ENCODE measurements around the gene PTTG1IP.
"Not testable (repeated sequence)": the region's sequence is repeated elsewhere in the genome, so short reads cannot be mapped to it uniquely, and the experiment has no call there.

The PTTG1IP gene

GRCh38 chr21:44845418-44846223, 27.9 kb downstream of the PTTG1IP start:
- peak; percentile 80 for DNase-seq (ENCODE audit: low spot score)

- no peak for DNase-seq (ENCODE audit: low spot score)
These were observed 29.2 kb downstream of the PTTG1IP start for GRCh38 chr21:44844256-44844655.

DNA sequence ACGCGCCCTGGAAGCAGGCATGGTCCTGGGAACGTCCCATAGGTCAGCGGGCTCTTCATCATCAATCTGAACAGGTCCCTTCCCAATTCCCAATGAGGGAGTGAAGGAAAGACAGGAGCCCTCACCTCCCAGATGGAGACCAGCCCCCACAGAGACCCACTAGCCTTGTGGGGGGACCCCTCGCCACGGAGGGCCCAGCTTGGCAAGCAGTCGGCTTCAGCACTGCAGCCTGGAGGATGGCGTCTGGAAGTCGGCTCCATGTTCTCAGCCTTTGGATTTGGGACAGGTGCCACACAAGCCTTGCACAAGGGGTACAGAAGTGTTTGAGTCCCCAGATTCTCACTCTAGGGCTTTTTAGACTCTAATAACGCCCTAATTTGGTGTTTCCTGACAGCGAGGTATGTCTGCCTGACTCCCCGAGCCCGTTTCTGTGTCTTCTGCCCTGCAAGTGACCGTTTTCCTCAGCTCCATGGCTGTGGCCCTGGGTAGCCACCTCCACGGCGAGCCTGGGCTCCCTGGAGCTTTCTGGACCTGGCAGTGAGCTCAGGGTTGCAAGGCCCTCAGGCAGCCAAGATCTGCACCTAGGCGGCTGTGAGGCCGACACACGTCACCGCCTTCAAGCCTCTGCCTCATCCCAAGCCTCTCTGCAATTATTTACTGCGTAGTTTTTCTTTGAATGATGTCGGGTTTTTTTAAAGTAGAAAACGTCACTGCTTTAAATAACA, 30.6 kb downstream of the PTTG1IP start:
- no peak for DNase-seq (ENCODE audit: low spot score)

DNA sequence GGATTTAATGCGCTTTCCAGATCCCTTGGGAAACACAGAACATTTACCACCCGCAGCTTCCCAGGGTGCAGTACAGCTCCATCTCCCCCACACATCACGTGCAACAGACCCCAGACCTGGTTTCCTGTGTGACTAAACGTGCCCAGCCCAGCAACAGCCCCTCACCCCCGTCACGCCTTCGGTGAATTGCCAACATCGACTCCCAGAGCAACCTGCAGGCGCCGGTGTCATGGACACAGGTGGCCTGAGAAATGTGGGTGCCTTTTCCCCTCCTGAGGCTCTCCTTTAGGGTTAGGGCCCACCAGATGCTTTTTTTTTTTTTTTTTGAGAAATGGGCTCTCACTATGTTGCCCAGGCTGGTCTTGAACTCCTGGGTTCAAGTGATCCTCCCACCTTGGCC, 31.4 kb downstream of the PTTG1IP start:
- no peak for DNase-seq (ENCODE audit: low spot score)

DNA sequence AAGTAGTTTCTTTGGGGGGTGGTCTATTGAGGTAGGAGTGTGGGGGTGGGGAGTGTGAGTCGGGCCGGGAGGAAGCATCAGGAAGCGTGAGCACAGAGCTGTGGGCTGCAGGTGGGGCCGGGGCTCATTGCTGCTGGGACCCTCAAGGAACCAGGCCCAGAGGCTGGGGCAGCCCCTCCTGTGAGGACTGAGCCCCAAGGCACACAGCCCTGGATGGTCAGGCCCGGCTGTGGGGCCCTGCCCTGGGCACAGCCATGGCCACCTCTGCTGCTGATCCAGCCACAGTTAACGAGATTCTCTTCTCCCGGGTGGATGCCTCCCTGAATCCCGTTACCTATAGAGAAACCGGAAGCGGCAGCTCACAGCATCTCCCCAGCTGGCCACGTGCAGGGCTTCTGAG, 32.7 kb downstream of the PTTG1IP start:
- no peak for DNase-seq (ENCODE audit: low spot score)

DNA sequence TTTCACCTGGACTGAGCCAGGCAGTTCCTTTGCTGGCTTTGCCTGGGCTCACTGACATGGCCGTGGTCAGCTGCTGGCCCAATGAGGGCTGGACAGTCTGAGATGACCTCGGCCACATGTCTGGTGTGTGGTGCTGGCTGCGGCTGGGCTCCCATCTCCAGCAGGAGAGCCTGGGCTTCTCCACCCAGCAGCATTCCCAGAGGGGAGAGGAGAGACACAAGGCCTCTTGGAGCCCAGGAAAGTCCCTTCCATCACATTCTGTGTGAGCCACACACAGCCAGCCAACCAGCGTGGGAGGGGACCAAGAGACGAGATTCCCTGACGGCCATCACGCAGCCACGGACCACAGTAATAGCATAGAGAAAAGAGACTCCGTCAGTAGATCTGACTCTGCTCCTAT, 34.5 kb downstream of the PTTG1IP start:
- no peak for DNase-seq (ENCODE audit: low spot score)

- no peak for DNase-seq (ENCODE audit: low spot score)
These were observed 35.2 kb downstream of the PTTG1IP start for GRCh38 chr21:44838039-44838895.

DNA sequence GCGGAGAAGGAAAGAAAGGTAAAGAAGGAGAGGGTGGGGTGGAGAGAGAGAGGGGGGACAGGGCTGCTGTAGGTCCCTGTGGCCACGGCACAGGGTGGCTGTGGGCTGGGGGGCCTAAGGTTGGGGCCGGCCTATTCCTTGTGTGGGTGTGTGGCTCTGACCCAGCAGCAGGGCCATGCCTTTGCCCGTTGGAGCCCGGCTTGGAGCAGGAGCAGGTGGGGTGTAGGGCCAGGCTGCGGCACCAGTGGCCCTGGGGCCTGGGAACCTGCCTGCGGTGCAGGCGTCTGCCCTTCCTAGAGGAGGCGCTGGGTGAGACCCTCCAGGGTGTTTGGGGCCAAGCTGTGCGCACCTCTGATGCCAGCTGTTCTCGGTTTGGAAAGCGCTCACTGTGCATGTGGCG, 36.0 kb downstream of the PTTG1IP start:
- no peak for DNase-seq (ENCODE audit: low spot score)

GRCh38 chr21:44836666-44837471, 36.6 kb downstream of the PTTG1IP start:
- peak; percentile 71 for DNase-seq (ENCODE audit: low spot score)

DNA sequence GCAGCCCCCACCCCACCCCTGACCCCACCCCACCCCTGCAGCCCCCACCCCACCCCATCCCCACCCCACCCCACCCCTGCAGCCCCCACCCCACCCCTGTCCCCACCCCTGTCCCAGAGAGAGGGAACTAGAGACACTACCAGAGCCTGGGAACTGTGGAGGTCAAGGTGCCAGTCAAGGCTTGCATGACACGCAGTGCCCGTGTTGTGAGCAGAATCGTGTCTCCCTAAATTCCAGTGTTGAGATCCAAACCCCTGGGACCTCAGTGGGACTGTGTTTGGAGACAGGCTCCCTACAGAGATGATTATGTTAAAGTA, 37.2 kb downstream of the PTTG1IP start:
- no peak for DNase-seq (ENCODE audit: low spot score)

- DNase-seq (ENCODE audit: low spot score): no peak
These were observed 37.9 kb downstream of the PTTG1IP start for GRCh38 chr21:44835647-44835973.

DNA sequence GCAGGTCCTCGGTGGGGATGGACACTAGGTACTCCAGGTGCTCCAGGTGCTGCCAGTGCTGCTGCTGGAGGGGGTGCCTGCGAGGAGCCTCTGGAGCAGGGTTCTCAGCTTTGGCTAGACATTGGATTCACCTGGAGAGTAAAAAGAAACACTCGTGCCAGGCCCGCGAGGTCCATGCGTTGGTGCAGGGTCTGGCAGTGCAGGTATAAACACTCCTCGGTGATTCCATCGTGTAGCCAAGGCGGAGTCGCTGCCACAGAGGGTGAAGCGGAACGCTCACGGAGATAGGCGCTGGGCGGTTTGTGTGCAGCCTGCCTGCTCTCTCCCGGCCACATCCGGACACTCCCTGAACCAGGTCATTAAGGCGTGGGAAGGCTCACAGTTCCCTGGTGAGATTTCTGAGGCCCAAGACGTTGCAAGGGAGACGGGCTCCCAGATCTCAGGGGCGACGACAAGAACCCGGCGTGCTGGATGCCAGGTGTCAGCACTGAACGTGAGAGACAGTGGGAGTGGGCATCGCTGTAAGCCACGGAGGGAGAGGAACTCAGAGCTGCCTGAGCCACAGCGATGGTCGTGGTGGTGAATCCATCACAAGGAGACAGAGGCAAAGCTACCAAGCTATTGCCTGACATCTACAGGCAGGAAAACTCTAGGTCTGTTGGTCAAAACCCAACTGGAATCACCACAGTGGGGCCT, 38.4 kb downstream of the PTTG1IP start:
- no peak for DNase-seq (ENCODE audit: low spot score)

- DNase-seq (ENCODE audit: low spot score): no peak
These were observed 39.1 kb downstream of the PTTG1IP start for GRCh38 chr21:44834231-44834950.

DNA sequence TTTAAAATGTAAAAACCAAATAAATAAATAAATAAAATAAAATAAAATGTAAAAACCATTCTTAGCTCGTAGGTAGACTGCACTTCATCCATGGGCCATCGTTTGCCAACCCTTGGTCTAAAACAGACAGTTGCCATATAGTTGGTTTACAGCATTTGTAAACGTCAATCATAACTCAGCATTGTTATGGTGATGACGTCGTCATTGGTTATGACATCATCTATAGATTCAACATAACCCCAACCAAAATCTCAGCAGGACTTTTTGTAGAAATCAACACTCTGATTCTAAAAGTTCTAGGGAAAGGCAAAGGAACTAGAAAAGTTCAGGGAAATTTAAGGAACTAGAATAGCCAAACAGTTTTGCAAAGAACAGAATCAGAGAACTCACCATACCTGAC, 39.8 kb downstream of the PTTG1IP start:
- DNase-seq (ENCODE audit: low spot score): no peak

DNA sequence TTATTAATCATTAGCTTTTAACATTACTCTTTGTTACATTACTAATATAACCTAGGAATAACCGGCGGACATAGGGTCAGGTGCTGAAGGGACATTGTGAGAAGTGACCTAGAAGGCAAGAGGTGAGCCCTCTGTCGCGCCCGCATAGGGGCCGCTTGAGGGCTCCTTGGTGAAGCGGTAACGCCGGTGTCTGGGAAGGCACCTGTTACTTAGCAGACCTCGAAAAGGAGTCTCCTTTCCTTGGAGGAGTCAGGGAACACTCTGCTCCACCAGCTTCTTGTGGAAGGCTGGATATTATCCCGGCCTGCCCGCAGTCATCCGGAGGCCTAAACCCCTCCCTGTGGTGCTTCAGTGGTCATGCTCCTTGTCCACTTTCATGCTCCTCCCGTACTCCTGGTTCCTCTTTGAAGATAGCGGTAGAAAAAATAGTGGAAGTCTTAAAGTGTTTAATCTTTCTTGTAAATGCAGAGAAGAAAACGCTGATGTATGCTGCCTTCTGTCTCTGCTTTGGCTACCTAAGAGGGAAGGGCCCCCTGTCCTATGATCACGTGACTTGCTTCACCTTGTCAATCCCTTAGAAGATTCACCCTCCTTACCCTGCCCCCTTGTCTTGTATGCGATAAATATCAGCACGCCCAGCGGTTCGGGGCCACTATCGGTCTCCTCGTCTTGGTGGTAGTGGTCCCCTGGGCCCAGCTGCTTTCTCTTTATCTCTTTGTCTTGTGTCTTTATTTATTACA, 40.8 kb downstream of the PTTG1IP start:
- DNase-seq (ENCODE audit: low spot score): not testable (repeated sequence)

- no peak for DNase-seq (ENCODE audit: low spot score)
These were observed 42.1 kb downstream of the PTTG1IP start for GRCh38 chr21:44831227-44831860.

DNA sequence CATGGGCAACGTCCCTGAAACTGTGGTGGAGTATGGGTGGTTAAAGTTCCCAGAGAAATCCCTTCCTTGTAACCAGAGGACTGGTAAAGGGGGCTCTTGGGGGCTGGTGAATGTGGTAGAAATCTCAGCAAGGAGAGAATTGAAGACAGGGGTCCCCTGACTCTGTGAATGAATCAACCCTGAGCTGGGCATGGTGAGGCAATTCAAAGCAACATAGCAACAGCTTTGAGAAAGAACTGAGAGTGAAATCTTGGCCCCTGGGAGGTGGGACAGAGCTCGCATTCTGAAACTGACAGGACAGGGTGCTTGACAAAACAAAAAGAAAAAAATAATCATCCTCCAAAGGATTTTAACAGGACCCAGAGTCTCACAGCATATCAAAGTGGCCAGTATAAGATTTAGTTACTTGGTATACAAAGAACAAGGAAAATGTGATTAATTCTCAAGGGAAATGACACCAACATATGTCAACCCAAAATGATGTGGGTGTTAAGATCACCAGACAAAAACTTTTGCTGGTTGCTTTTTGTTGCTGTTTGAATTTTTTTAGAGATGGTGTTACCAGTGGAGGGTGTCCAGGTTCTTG, 43.9 kb downstream of the PTTG1IP start:
- no peak for DNase-seq (ENCODE audit: low spot score)

GRCh38 chr21:44828362-44829056, 45.0 kb downstream of the PTTG1IP start:
- no peak for DNase-seq (ENCODE audit: low spot score)

All from AG20443 (cell line).